Thymus (tissue), 11 donors: ENCODE data around the gene YDJC. TPM values are rescaled to one million over a fixed set of nuclear protein-coding genes. Genes with fewer than 3 reads are reported as not detected.
A peak's percentile ranks its signal among the peaks of the same experiment; 100 is the strongest.

ENCODE experiments used
- DNase-seq, 9 donors: peaks; one replicate each; pipeline ENCODE4 v3.0.0-alpha.2; 2013; ENCODE audit warnings: low spot score in 9 of 9, low read depth in 6 of 9, missing footprints in 1 of 9
- H3K27ac ChIP-seq, 2 donors: one replicate each; pipeline ENCODE4 v1.5.1; 2013; ENCODE audit warnings: control low read depth in 1 of 2, low read depth in 1 of 2, low read length in 1 of 2, mild to moderate bottlenecking in 1 of 2, moderate library complexity in 1 of 2
- H3K27me3 ChIP-seq, 2 donors: one replicate each; pipeline ENCODE4 v1.5.1; 2013; ENCODE audit warnings: low read length in 1 of 2; ENCODE audit not compliant: control insufficient read depth in 2 of 2, insufficient read depth in 1 of 2
- H3K36me3 ChIP-seq, 2 donors: one replicate each; pipeline ENCODE4 v1.5.1; 2013; ENCODE audit warnings: low read length in 1 of 2, mild to moderate bottlenecking in 1 of 2, moderate library complexity in 1 of 2; ENCODE audit not compliant: control insufficient read depth in 2 of 2, insufficient read depth in 2 of 2
- H3K4me1 ChIP-seq, 2 donors: one replicate each; pipeline ENCODE4 v1.5.1; 2013; ENCODE audit warnings: low read length in 2 of 2; ENCODE audit not compliant: control insufficient read depth in 2 of 2, insufficient read depth in 2 of 2
- H3K4me3 ChIP-seq, 2 donors: one replicate each; pipeline ENCODE4 v1.5.1; 2013; ENCODE audit warnings: low read length in 2 of 2, control low read depth in 1 of 2, mild to moderate bottlenecking in 1 of 2
- H3K9me3 ChIP-seq, 2 donors: one replicate each; pipeline ENCODE4 v1.5.1; 2013; ENCODE audit warnings: low read length in 1 of 2, mild to moderate bottlenecking in 1 of 2; ENCODE audit not compliant: control insufficient read depth in 2 of 2, insufficient read depth in 1 of 2
- WGBS: extraction: QIAGEN DNeasy Blood & Tissue Kit; methylation state at CpG from one replicate; pipeline ENCODE4 v1.1.7; 2013; 5-methylcytosine and 5-hydroxymethylcytosine counted together
- polyA plus RNA-seq: library from polyadenylated mRNA; stranded (reverse); fragments of 200-250 nt; gene quantifications from one replicate; pipeline ENCODE4 v1.2.3, GENCODE V29; 2013
- total RNA-seq: library from RNA; stranded (reverse); fragments of 120-200 nt; gene quantifications from one replicate; pipeline ENCODE4 v1.2.4, GENCODE V29; 2013
- donor health status: healthy.

The YDJC gene
- total and polyA plus RNA-seq, 2 donors = 24.2 to 32.3 TPM

DNA sequence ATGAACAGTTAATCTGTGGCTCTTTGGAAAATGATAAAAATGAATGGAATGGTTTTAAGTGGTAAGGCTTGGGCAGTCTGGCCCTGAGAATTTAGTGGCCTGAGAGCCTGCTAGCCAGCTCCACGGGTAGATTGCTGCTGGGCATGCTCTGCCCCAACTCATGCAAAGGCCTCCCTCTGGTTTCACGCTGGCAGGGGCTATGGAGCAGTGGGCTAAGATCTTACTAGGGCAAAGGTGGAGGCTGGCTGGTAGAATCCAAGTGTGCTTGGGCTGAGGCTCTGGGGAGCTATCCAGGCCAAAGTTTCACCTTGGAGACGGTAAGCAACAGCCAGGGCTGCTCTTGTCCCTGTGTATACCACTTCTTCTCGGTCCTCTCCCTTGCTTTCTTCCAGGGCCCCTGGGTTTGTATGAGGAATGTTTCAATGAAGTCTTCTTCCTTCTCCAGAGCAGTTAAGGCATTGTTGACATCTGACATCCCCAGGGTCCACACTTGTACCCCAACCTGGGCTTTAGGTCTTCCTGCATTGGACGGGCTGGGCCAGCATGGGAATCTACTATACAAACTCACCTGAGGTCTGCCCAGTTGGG lies 34.9 kb downstream of the YDJC start:
- no peak for DNase-seq
- 97% methylated on average over 5 of the region's 5 CpGs for WGBS
- H3K9me3 ChIP-seq = peaks cover 0 to 2% of the 10 kb centered on the region in 2 donors
- peaks cover 0 to 2% of the 10 kb centered on the region in 2 donors for H3K4me1 ChIP-seq
- peaks cover 39 to 71% of the 10 kb centered on the region in 2 donors for H3K36me3 ChIP-seq
- no peak overlapping the region for H3K27ac ChIP-seq
- H3K27me3 ChIP-seq = no peaks in the 10 kb centered on the region
- H3K4me3 ChIP-seq = no peak overlapping the region

DNA sequence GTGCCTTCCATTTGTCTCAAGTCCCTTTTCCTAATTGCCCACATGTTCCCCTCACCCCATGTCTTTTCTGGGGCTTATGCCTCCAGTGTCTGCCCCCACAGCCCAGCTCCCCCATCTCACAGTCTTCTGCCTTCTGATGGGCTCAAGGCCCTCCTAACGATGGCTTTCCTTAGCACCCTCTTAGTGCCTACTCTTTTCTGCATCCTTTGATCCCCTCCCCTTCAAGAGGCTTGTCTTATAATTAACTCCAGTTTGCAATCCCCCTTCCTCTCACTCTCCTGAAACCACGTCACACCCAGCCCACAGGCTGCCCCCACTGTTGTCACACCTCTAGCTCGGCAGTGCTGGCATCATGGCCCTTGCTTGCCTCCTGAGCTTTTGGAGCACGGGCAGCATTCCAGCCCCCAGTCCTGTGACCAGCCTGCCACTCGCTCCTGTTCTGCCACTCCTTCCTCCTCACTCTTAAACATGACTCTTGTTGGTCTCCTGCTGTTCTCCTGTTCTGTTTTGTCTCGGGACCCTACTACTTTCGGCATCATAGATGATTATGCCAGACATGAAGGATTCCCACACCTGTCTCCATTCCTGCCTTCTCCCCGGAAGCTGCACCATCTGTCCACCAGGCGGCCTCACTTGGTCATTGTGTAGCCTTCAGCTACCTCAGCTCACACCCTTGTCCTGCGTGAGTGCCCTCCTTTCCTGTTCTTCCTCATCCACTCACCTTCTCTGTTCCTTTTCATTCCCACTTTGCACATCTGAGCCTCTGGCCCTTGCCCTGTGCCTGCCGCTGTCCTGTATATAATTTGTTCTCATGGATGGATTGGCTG lies 36.2 kb downstream of the YDJC start:
- DNase-seq = no peak
- 96% methylated on average over 11 of the region's 11 CpGs for WGBS
- H3K4me1 ChIP-seq = peaks cover 0 to 2% of the 10 kb centered on the region in 2 donors

DNA sequence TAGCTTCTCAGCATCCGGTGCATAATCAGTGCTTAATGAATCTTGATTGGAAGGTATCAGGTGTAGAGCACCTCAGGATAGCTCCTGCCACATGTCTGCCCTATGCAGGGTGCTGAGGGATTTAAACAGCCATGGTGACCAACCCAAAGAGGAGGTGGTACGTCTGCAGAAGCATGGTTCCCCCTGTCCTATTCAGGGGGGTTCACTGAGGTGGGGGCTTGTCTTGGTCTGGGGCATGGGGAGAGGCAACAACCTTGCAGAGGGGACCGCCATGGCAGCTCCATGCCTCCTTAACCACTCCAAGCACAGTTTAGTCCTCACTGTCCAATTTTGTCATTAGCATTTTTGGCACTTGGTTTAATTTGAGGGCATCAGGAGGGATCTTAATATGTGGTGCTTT lies 37.4 kb downstream of the YDJC start:
- peaks cover 4 to 10% of the 10 kb centered on the region in 2 donors for H3K4me1 ChIP-seq
- H3K27me3 ChIP-seq = no peaks in the 10 kb centered on the region
- H3K27ac ChIP-seq = no peak overlapping the region
- DNase-seq = no peak
- H3K36me3 ChIP-seq = peaks cover 32 to 67% of the 10 kb centered on the region in 2 donors
- no peak overlapping the region for H3K4me3 ChIP-seq
- WGBS = 95% methylated on average over 3 of the region's 3 CpGs
- H3K9me3 ChIP-seq = peaks cover 0 to 2% of the 10 kb centered on the region in 2 donors

More for the DNA sequence above, 36.2 kb downstream of the YDJC start:
- no peak overlapping the region for H3K4me3 ChIP-seq
- peaks cover 0 to 2% of the 10 kb centered on the region in 2 donors for H3K9me3 ChIP-seq
- peaks cover 32 to 62% of the 10 kb centered on the region in 2 donors for H3K36me3 ChIP-seq
- H3K27ac ChIP-seq = no peak overlapping the region
- H3K27me3 ChIP-seq = no peaks in the 10 kb centered on the region

DNA sequence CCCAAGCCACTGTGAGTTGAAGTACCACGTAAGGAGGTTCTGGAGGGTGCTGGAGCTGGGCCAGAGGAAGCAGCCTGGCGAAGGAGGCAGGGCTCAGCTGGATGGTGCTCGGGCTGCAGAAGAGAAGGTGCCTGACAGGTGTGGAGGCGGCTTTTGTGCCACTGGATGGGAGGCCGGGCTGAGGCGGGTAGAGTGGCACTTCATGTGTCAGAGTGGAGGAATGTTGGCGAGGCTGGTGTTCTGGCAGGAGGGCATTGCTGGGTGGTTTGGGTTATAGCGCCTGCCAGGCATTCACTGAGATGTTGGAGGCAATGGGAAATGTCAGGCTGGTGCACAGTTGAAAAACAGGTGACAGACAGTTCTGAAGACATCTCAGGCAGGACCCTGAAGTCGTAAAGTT lies 38.1 kb downstream of the YDJC start:
- DNase-seq = no peak
- Histone ChIP-seq H3K9me3 (peaks cover 0 to 2% of the 10 kb centered on the region in 2 donors), H3K27me3 (no peaks in the 10 kb centered on the region), H3K4me3 (no peak overlapping the region), H3K27ac (no peak overlapping the region), H3K4me1 (peaks cover 6 to 12% of the 10 kb centered on the region in 2 donors), H3K36me3 (peaks cover 32 to 63% of the 10 kb centered on the region in 2 donors)
- 72% methylated on average over 9 of the region's 9 CpGs for WGBS

DNA sequence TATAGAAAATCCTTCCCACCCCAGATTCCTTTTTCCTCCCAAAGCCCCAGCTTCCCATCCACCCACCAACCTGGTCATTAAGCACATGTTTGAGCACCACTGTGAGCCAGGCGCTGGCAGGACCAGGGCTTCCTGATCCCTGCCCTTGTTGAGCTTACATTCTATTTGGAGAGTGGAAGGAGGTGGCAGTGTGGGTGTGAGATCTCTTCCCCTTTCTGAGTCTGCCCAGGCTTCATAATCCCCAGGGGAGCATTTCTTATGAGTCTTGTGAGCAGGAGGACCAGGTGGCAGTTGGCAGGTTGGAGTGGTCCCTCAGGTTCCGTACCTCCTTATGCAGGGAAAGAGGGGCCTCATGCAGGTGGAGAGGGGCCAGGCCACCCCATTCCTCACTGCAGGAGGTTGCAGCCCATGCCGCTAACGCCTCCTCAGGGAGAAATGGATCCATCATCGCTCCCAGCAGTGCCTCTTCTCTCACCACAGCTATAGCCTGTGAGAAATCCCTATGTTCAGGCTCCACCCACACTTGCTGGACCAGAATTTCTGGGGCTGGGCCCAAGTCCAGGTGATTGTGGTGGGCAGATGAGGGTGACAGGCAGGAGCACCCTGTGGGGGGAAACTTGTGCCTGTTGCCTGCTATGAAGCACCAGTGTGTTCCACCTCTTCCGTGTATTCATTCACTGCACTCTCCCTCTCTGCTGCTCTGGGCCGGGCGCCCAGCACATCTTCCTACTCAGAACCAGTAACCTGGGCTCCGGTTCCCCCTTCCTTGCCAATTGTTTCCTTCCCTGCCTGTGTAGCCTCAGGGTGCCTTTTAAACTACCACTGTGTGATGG lies 38.8 kb downstream of the YDJC start:
- DNase-seq = no peak
- no peak overlapping the region for H3K4me3 ChIP-seq
- H3K36me3 ChIP-seq = peaks cover 29 to 56% of the 10 kb centered on the region in 2 donors
- peaks cover 6 to 12% of the 10 kb centered on the region in 2 donors for H3K4me1 ChIP-seq
- H3K27me3 ChIP-seq = no peaks in the 10 kb centered on the region
- H3K27ac ChIP-seq = no peak overlapping the region
- 94% methylated on average over 9 of the region's 9 CpGs for WGBS
- H3K9me3 ChIP-seq = peaks cover 0 to 2% of the 10 kb centered on the region in 2 donors

DNA sequence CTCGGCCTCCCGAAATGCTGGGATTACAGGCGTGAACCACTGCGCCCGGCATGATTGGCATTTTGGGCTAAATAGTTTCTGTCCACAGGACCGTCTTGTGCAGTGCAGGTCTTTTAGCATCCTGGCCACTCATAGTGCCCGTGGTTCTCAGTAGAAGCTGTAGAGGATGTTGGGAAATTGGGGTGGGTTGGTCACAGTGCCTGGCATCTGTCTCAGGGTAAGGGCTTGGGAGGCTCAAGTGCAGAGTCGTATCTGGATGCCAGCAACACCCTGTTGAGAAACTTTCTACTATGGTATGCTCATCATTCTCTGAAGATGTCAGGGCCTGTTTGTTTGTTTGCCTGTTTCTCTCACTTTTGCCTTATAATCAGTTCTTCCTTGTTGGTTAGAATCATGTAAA lies 40.4 kb downstream of the YDJC start:
- Histone ChIP-seq H3K36me3 (peaks cover 22 to 41% of the 10 kb centered on the region in 2 donors), H3K27ac (no peak overlapping the region), H3K9me3 (no peaks in the 10 kb centered on the region), H3K4me1 (peaks cover 6 to 12% of the 10 kb centered on the region in 2 donors), H3K4me3 (no peak overlapping the region), H3K27me3 (no peaks in the 10 kb centered on the region)
- 98% methylated on average over 8 of the region's 8 CpGs for WGBS
- no peak for DNase-seq

DNA sequence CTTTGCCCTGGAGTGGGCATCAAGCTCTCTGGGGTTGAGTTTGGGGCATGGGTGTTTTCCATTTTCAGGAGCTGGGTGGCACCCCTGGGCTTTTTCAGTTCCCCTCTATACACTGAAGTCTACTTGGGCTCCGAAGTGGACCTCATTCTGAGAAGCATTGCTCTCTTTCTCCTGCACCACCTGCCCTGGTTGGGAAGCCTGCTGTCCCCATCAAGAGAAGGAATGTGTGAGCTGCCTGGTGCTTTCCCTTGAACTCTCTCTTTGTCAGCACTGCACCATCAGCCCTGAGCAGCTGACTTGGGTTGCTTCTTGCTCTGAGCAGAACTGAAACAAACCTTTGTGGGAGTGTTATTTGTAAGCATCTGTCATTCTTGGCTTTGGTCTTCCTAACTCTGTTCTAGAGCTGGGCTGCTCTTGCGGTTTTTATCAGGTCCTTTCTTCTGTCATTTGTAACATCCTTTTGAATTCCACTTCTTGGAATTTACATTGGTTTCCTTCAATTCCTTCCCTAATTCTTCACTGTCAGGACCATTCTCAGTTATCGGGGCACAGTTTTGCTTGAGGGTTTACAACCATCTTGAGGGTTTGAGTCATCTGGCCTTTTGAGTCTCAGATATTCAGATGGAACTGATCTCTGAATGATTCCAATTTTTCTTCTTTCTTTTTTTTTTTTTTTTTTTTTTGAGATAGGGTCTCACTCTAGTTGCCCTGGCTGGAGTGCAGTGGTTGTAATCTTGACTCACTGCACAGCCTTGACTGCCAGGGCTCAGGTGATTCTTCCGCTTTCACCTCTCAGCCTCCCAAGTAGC lies 41.8 kb downstream of the YDJC start:
- DNase-seq = peak in 2 of 9 donors; percentile 22 to 38
- peaks cover 13 to 29% of the 10 kb centered on the region in 2 donors for H3K36me3 ChIP-seq
- peak overlapping the region in 1 of 2 donors; percentile 17 for H3K27ac ChIP-seq
- 66% methylated on average over 4 of the region's 4 CpGs for WGBS
- peaks cover 6 to 12% of the 10 kb centered on the region in 2 donors for H3K4me1 ChIP-seq
- no peak overlapping the region for H3K4me3 ChIP-seq
- H3K9me3 ChIP-seq = no peaks in the 10 kb centered on the region
- no peaks in the 10 kb centered on the region for H3K27me3 ChIP-seq

DNA sequence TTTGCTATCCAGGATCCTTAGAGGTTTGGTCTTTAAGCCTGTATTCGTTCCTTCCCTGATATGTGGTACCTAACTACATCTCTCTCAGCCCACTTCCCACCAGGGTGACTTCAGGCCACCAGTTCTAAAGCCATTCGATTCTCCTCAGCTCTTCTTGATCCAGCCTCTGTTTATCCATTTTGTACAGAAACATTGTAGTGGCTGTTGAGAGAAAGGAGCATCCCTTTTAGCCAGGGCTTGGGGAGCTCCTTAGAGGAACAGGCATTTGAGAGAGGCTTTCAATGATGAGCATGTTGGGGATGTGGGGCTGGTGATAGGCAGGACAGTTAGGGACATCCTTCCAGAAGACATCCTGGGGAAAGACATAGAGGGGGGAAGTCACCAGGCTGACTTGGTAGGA lies 44.4 kb downstream of the YDJC start:
- Histone ChIP-seq H3K9me3 (no peaks in the 10 kb centered on the region), H3K4me3 (no peak overlapping the region), H3K27ac (no peak overlapping the region), H3K4me1 (peaks cover 6 to 14% of the 10 kb centered on the region in 2 donors), H3K36me3 (peaks cover 8 to 9% of the 10 kb centered on the region in 2 donors), H3K27me3 (no peaks in the 10 kb centered on the region)
- WGBS = 96% methylated on average over 2 of the region's 2 CpGs
- no peak for DNase-seq
